Sigmoid colon (tissue), 7 donors: ENCODE data around the gene CHCHD6. TPM values are rescaled to one million over a fixed set of nuclear protein-coding genes. Genes with fewer than 3 reads are reported as not detected.

Experiments used
- DNase-seq: peaks from one replicate; pipeline ENCODE4 v3.0.0-alpha.2; 2019
- H3K27ac ChIP-seq, 4 donors: fragments of 200-600 bp; sonication (generic); one replicate each; pipeline ENCODE4 v1.5.1; 2016 to 2019; ENCODE audit warnings: mild to moderate bottlenecking in 1 of 4
- H3K27me3 ChIP-seq, 3 donors: fragments of 200-600 bp; sonication (generic); one replicate each; pipeline ENCODE4 v1.5.1; 2019; ENCODE audit warnings: mild to moderate bottlenecking in 1 of 3
- H3K36me3 ChIP-seq, 4 donors: fragments of 200-600 bp; sonication (generic); one replicate each; pipeline ENCODE4 v1.5.1; 2016 to 2019
- H3K4me1 ChIP-seq, 4 donors: fragments of 200-600 bp; sonication (generic); one replicate each; pipeline ENCODE4 v1.5.1; 2017 to 2019
- H3K4me3 ChIP-seq, 4 donors: fragments of 200-600 bp; sonication (generic); one replicate each; pipeline ENCODE4 v1.5.1; 2017 to 2019; ENCODE audit warnings: mild to moderate bottlenecking in 2 of 4, moderate library complexity in 1 of 4
- H3K9me3 ChIP-seq, 4 donors: fragments of 200-600 bp in 3 of 4; sonication (generic) in 3 of 4; one replicate each; pipeline versions ENCODE4 v1.5.1 to v1.6.1; 2013 to 2019
- CTCF ChIP-seq, 4 experiments: fragments of 450-650 bp in 3 of 4; fragments of 200-600 bp in 1 of 4; IDR thresholded peaks; one replicate each; pipeline ENCODE4 v1.5.1; 2016 to 2019; ENCODE audit warnings: antibody characterized with exemption in 4 of 4, mild to moderate bottlenecking in 3 of 4, moderate library complexity in 2 of 4
- EP300 ChIP-seq, 4 donors: sonication (generic); formaldehyde crosslinking; IDR thresholded peaks; one replicate each; pipeline ENCODE4 v1.6.1; 2017; ENCODE audit warnings: antibody characterized with exemption in 4 of 4
- POLR2A ChIP-seq, 2 donors: fragments of 450-650 bp; IDR thresholded peaks; one replicate each; pipeline ENCODE4 v1.6.1; 2016; ENCODE audit warnings: antibody characterized with exemption in 2 of 2, mild to moderate bottlenecking in 2 of 2, moderate library complexity in 2 of 2
- POLR2AphosphoS5 ChIP-seq, 4 donors: sonication (generic); formaldehyde crosslinking; IDR thresholded peaks; one replicate each; pipeline ENCODE4 v1.6.1; 2017; ENCODE audit warnings: antibody characterized with exemption in 4 of 4
- WGBS, 2 donors: extraction: QIAGEN DNeasy Blood & Tissue Kit; methylation state at CpG; one replicate each; pipeline ENCODE4 v1.1.7; 2013; 5-methylcytosine and 5-hydroxymethylcytosine counted together
- intact Hi-C: fragments of 100-400 bp; cut with DNase I; formaldehyde crosslinking; loops from one replicate; pipeline ENCODE4 v1.15.1; 2023
- polyA plus RNA-seq, 3 donors: library from polyadenylated mRNA; stranded (reverse); fragments of 200-250 nt; gene quantifications; one replicate each; pipeline ENCODE4 v1.2.3, GENCODE V29; 2013
- total RNA-seq, 4 donors: library from RNA; depleted of rRNA; stranded (reverse); fragments of >200 nt; gene quantifications; one replicate each; pipeline ENCODE4 v1.1.0, GENCODE V29; 2016
- donor health status: healthy with polysubstance abuse.
- donor health status: Bipolar disorder and iron deficiency.
- donor health status: healthy.

Gene CHCHD6
- total and polyA plus RNA-seq, 7 donors: 8.0 to 20.9 (median 14.4) TPM

- H3K27ac ChIP-seq: no peak overlapping the region
These were observed 192.0 kb downstream of the CHCHD6 start for GRCh38 chr3:126896067-126896441.

DNA sequence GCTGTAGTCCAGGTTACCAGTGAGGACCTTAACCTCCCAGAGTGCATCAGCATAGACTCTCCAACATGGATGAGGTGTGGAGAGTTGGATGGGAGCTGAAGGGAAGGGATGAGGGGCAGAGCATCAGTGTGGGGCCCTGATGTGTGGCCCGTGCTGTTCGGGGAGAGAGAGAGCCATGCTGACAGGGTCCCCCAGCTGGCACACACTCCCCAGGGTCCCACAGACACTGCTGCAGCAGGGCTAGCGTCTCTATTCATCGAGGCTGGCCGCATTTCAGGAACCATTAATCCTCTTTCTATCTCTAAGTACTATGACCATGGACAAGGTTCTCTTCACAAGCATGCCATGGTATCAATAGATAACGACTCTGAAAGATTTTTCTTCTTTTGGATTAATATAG, 192.9 kb downstream of the CHCHD6 start:
- Histone ChIP-seq H3K4me1 (no peaks in the 10 kb centered on the region), H3K4me3 (no peak overlapping the region), H3K36me3 (no peaks in the 10 kb centered on the region), H3K27me3 (no peaks in the 10 kb centered on the region), H3K9me3 (no peaks in the 10 kb centered on the region), H3K27ac (no peak overlapping the region)
- no peak for DNase-seq
- TF ChIP-seq EP300 (IDR thresholded peaks at IDR 0.05) (no peak), POLR2AphosphoS5 (IDR thresholded peaks at IDR 0.05) (no peak), CTCF (IDR thresholded peaks at IDR 0.05) (no peak), POLR2A (IDR thresholded peaks at IDR 0.05) (no peak)
- WGBS, 2 donors: 93 to 94% methylated on average over 6 of the region's 6 CpGs
- intact Hi-C loops: no loop called here

More at GRCh38 chr3:126896067-126896441, 192.0 kb downstream of the CHCHD6 start:
- no peaks in the 10 kb centered on the region for H3K36me3 ChIP-seq
- H3K9me3 ChIP-seq: no peaks in the 10 kb centered on the region
- no peak for DNase-seq
- intact Hi-C loops: no loop called here
- H3K4me3 ChIP-seq: no peak overlapping the region
- no peaks in the 10 kb centered on the region for H3K4me1 ChIP-seq
- WGBS, 2 donors: 85 to 88% methylated on average over 1 of the region's 1 CpG
- TF ChIP-seq POLR2A (IDR thresholded peaks at IDR 0.05): no peak
- no peaks in the 10 kb centered on the region for H3K27me3 ChIP-seq

- H3K27me3 ChIP-seq: no peaks in the 10 kb centered on the region
- 91 to 96% methylated on average over 7 of the region's 7 CpGs for WGBS, 2 donors
- no peaks in the 10 kb centered on the region for H3K4me1 ChIP-seq
- H3K36me3 ChIP-seq: no peaks in the 10 kb centered on the region
- no peak for TF ChIP-seq EP300 (IDR thresholded peaks at IDR 0.05)
- no peak for TF ChIP-seq CTCF (IDR thresholded peaks at IDR 0.05)
- TF ChIP-seq POLR2AphosphoS5 (IDR thresholded peaks at IDR 0.05): no peak
- TF ChIP-seq POLR2A (IDR thresholded peaks at IDR 0.05): no peak
- no peaks in the 10 kb centered on the region for H3K9me3 ChIP-seq
- DNase-seq: no peak
- H3K4me3 ChIP-seq: no peak overlapping the region
- intact Hi-C loops: no loop called here
- H3K27ac ChIP-seq: no peak overlapping the region
These were observed 193.9 kb downstream of the CHCHD6 start for GRCh38 chr3:126897943-126898342.

DNA sequence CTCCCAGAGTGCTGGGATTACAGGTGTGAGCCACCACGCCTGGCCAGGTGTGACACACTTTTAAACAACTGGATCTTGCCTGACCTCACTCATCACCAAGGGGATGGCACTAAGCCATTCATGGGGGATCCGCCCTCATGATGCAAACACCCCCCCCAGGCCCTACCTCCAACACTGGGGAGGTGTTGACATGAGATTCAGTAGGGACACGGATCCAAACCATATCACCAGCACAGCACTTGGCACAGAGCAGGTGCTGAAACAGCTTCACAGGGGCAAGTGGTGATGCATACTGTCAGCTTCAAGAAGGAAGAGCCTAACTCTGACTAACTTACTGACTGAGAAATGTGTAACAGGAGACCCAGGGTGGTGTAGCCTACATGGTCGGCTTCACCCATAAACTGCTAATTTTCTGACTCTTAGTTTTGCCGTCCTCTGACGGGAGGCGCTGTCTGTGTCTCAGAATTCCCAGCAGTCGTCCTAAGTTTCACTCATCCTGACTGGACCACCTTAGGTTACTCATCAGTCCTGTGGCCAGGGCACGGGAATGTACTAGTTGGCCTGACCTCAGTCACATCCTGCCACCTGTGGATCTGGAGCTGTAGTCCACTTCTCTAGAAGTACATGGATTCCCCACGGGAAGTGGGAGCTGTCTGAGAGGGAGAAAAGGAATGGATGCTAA, 197.0 kb downstream of the CHCHD6 start:
- Histone ChIP-seq H3K27me3 (no peaks in the 10 kb centered on the region), H3K4me3 (no peak overlapping the region), H3K4me1 (no peaks in the 10 kb centered on the region), H3K9me3 (no peaks in the 10 kb centered on the region), H3K36me3 (no peaks in the 10 kb centered on the region), H3K27ac (no peak overlapping the region)
- intact Hi-C loops: no loop called here
- peak; percentile 24 for DNase-seq
- WGBS, 2 donors: 95 to 96% methylated on average over 10 of the region's 10 CpGs
- TF ChIP-seq POLR2AphosphoS5 (IDR thresholded peaks at IDR 0.05) (no peak), POLR2A (IDR thresholded peaks at IDR 0.05) (no peak), CTCF (IDR thresholded peaks at IDR 0.05) (no peak), EP300 (IDR thresholded peaks at IDR 0.05) (no peak)

- H3K27me3 ChIP-seq: no peaks in the 10 kb centered on the region
- no peak overlapping the region for H3K27ac ChIP-seq
- H3K4me1 ChIP-seq: no peaks in the 10 kb centered on the region
- H3K4me3 ChIP-seq: no peak overlapping the region
- WGBS, 2 donors: 96 to 98% methylated on average over 8 of the region's 8 CpGs
- no peak for TF ChIP-seq POLR2AphosphoS5 (IDR thresholded peaks at IDR 0.05)
- TF ChIP-seq CTCF (IDR thresholded peaks at IDR 0.05): no peak
- TF ChIP-seq POLR2A (IDR thresholded peaks at IDR 0.05): no peak
- TF ChIP-seq EP300 (IDR thresholded peaks at IDR 0.05): no peak
- DNase-seq: peak; percentile 2
- intact Hi-C loops: no loop called here
- no peaks in the 10 kb centered on the region for H3K9me3 ChIP-seq
- no peaks in the 10 kb centered on the region for H3K36me3 ChIP-seq
These were observed 197.6 kb downstream of the CHCHD6 start for GRCh38 chr3:126901631-126902030.
